T-cell (primary cell): ENCODE data around the gene UQCC5. TPM values are rescaled to one million over a fixed set of nuclear protein-coding genes. Genes with fewer than 3 reads are reported as not detected.

ENCODE experiments used
- ATAC-seq, 4 experiments: fragments of 200-7000 bp in 3 of 4; fragments of 150-1000 bp in 1 of 4; cut with Tn5 transposase; replicated peaks in 1 of 4; 1 replicate in 3 of 4; 2 replicates in 1 of 4; pipeline ENCODE4 v1.10.0; 2021; ENCODE audit warnings: moderate library complexity in 3 of 4, mild to moderate bottlenecking in 2 of 4, moderate number of reproducible peaks in 1 of 4
- CTCF ChIA-PET, 2 donors: fragments of 300-600 bp; sonication (Branson Sonifier 250); formaldehyde crosslinking; loops; one replicate each; lab custom pipeline; 2022; ENCODE audit warnings: antibody characterized with exemption in 2 of 2; lab: Charles Lee
- POLR2A ChIA-PET, 2 donors: fragments of 300-600 bp; sonication (Branson Sonifier 250); formaldehyde crosslinking; loops; one replicate each; lab custom pipeline; 2022; ENCODE audit warnings: antibody characterized with exemption in 2 of 2; lab: Charles Lee
- DNase-seq, 35 experiments: peaks; one replicate each; pipeline versions ENCODE4 v3.0.0 to v3.0.0-alpha.2; 2013 to 2023
- H3K27ac ChIP-seq: one replicate; pipeline ENCODE4 v1.5.1; 2013; ENCODE audit warnings: low read length
- H3K27me3 ChIP-seq, 2 experiments: replicated peaks in 1 of 2; 1 replicate in 1 of 2; 2 replicates in 1 of 2; pipeline versions ENCODE4 v1.6.1 to v1.7.0; 2013; ENCODE audit warnings: low read length in 1 of 2, mixed read lengths in 1 of 2; ENCODE audit not compliant: control insufficient read depth in 2 of 2, insufficient read depth in 2 of 2; ENCODE audit errors: extremely low read depth in 1 of 2
- H3K36me3 ChIP-seq, 2 donors: 1 replicate in 1 of 2; 2 replicates in 1 of 2; pipeline versions ENCODE4 v1.6.1 to v1.7.0; 2013; ENCODE audit warnings: low read length in 1 of 2; ENCODE audit not compliant: control insufficient read depth in 2 of 2, insufficient read depth in 1 of 2; ENCODE audit errors: extremely low read depth in 1 of 2
- H3K4me1 ChIP-seq, 2 experiments: 1 replicate in 1 of 2; 2 replicates in 1 of 2; pipeline versions ENCODE4 v1.6.1 to v1.7.0; 2013; ENCODE audit warnings: low read length in 2 of 2, mixed read lengths in 1 of 2; ENCODE audit not compliant: insufficient read depth in 2 of 2, control insufficient read depth in 1 of 2; ENCODE audit errors: extremely low read depth in 1 of 2
- H3K4me3 ChIP-seq, 2 donors: 1 replicate in 1 of 2; 2 replicates in 1 of 2; pipeline versions ENCODE4 v1.5.1 to v1.7.0; 2013; ENCODE audit warnings: mild to moderate bottlenecking in 2 of 2, low read length in 1 of 2, moderate library complexity in 1 of 2; ENCODE audit not compliant: control insufficient read depth in 1 of 2; ENCODE audit errors: extremely low read depth in 1 of 2
- H3K9me3 ChIP-seq: 2 replicates; pipeline ENCODE4 v1.7.0; 2013
- H3K27ac Mint-ChIP-seq, 2 donors: one replicate each; pipeline ENCODE4 v1.8.0; 2020 to 2021; ENCODE audit warnings: mild to moderate bottlenecking in 2 of 2, mixed read lengths in 2 of 2
- H3K27me3 Mint-ChIP-seq, 2 donors: one replicate each; pipeline ENCODE4 v1.8.0; 2021 to 2022; ENCODE audit warnings: mixed read lengths in 2 of 2
- H3K36me3 Mint-ChIP-seq: one replicate; pipeline ENCODE4 v1.8.0; 2021; ENCODE audit warnings: mixed read lengths
- H3K4me1 Mint-ChIP-seq, 3 donors: one replicate each; pipeline ENCODE4 v1.8.0; 2020 to 2022; ENCODE audit warnings: mixed read lengths in 3 of 3, mild to moderate bottlenecking in 1 of 3
- H3K4me3 Mint-ChIP-seq, 3 donors: one replicate each; pipeline ENCODE4 v1.8.0; 2020 to 2022; ENCODE audit warnings: mild to moderate bottlenecking in 3 of 3, mixed read lengths in 3 of 3, moderate library complexity in 3 of 3
- H3K9me3 Mint-ChIP-seq, 3 donors: one replicate each; pipeline ENCODE4 v1.8.0; 2020 to 2022; ENCODE audit warnings: mixed read lengths in 3 of 3
- WGBS: methylation state at CpG from one replicate; pipeline ENCODE4 v1.1.5; 2013; ENCODE audit warnings: missing lambda C conversion rate; ENCODE audit not compliant: insufficient coverage; 5-methylcytosine and 5-hydroxymethylcytosine counted together
- total RNA-seq, 35 experiments: library from RNA in 6 of 35; stranded (reverse) in 6 of 35; fragments of 120-200 nt in 1 of 35; gene quantifications; one replicate each; pipeline versions ENCODE4 v1.2.1 to v1.2.4 and lab custom pipeline; 2013 to 2026

The UQCC5 gene
- total RNA-seq, 5 donors from 2014 or later (not counting 1 experiment from before 2014, with no cell fraction given): 2.5 to 14.8 (median 9.8) TPM

GRCh38 chr3:52511509-52511908 lies 24.9 kb upstream of the UQCC5 start:
- Histone ChIP-seq H3K27me3 (peaks cover 0 to 2% of the 10 kb centered on the region in 2 experiments), H3K36me3 (no peaks in the 10 kb centered on the region), H3K9me3 (no peaks in the 10 kb centered on the region), H3K4me3 (no peak overlapping the region), H3K4me1 (no peaks in the 10 kb centered on the region), H3K27ac (no peak overlapping the region)
- no peak overlapping the region for H3K4me3 Mint-ChIP-seq
- no peaks in the 10 kb centered on the region for H3K4me1 Mint-ChIP-seq
- no peaks in the 10 kb centered on the region for H3K36me3 Mint-ChIP-seq
- ATAC-seq (no peak), DNase-seq (no peak)
- 90% methylated on average over 3 of the region's 7 CpGs for WGBS
- no peak overlapping the region for H3K27ac Mint-ChIP-seq
- no peaks in the 10 kb centered on the region for H3K9me3 Mint-ChIP-seq
- ChIA-PET POLR2A (no interaction called here), CTCF (no interaction called here)
- H3K27me3 Mint-ChIP-seq: no peaks in the 10 kb centered on the region

DNA sequence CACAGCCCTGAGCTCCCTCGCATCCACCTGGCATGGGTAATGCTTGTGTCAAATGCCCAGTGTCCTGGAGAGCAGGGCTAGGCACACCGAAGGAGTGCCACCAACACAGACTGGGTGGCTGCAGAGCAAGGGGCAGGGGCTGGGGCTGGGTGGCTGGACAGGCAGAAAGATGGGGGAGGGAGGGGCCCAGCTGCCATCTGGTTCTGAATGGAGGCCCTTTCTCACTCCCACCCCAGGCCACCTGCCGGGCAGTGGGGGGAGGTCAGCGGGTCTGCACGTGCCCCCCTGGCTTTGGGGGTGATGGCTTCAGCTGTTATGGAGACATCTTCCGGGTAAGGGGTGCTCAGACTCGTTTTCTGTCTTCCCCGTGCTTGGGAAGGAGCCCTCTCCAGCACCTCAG lies 24.3 kb upstream of the UQCC5 start:
- no peaks in the 10 kb centered on the region for H3K36me3 ChIP-seq
- ChIA-PET POLR2A (no interaction called here), CTCF (interaction anchor here in 1 of 2 donors (0.5 kb wide), 1 partner anchor 100 kb away, joined by 5 read pairs; no protein-coding TSS in a partner anchor)
- no peak overlapping the region for H3K27ac ChIP-seq
- H3K27me3 Mint-ChIP-seq: no peaks in the 10 kb centered on the region
- no peak overlapping the region for H3K27ac Mint-ChIP-seq
- H3K36me3 Mint-ChIP-seq: no peaks in the 10 kb centered on the region
- no peak overlapping the region for H3K4me3 ChIP-seq
- 86% methylated on average over 2 of the region's 8 CpGs for WGBS
- H3K9me3 ChIP-seq: no peaks in the 10 kb centered on the region
- H3K9me3 Mint-ChIP-seq: no peaks in the 10 kb centered on the region
- no peak overlapping the region for H3K4me3 Mint-ChIP-seq
- H3K4me1 ChIP-seq: no peaks in the 10 kb centered on the region
- peaks cover 0 to 2% of the 10 kb centered on the region in 2 experiments for H3K27me3 ChIP-seq
- H3K4me1 Mint-ChIP-seq: no peaks in the 10 kb centered on the region
- DNase-seq (no peak), ATAC-seq (no peak)

GRCh38 chr3:52512727-52513126 lies 23.7 kb upstream of the UQCC5 start:
- Histone ChIP-seq H3K27ac (no peak overlapping the region), H3K36me3 (no peaks in the 10 kb centered on the region), H3K27me3 (peaks cover 0 to 2% of the 10 kb centered on the region in 2 experiments), H3K4me1 (no peaks in the 10 kb centered on the region), H3K9me3 (no peaks in the 10 kb centered on the region), H3K4me3 (no peak overlapping the region)
- 81% methylated on average over 15 of the region's 17 CpGs for WGBS
- ChIA-PET POLR2A (no interaction called here), CTCF (no interaction called here)
- H3K27me3 Mint-ChIP-seq: no peaks in the 10 kb centered on the region
- H3K4me1 Mint-ChIP-seq: no peaks in the 10 kb centered on the region
- ATAC-seq: no peak
- no peak for DNase-seq
- no peaks in the 10 kb centered on the region for H3K9me3 Mint-ChIP-seq
- H3K27ac Mint-ChIP-seq: no peak overlapping the region
- H3K36me3 Mint-ChIP-seq: no peaks in the 10 kb centered on the region
- no peak overlapping the region for H3K4me3 Mint-ChIP-seq

- H3K9me3 Mint-ChIP-seq: no peaks in the 10 kb centered on the region
- WGBS: 89% methylated on average over 7 of the region's 7 CpGs
- CTCF ChIA-PET: no interaction called here
Measured at GRCh38 chr3:52513281-52513680, 23.1 kb upstream of the UQCC5 start.

GRCh38 chr3:52514576-52514975 lies 21.8 kb upstream of the UQCC5 start:
- no peak overlapping the region for H3K27ac Mint-ChIP-seq
- H3K4me3 ChIP-seq: no peak overlapping the region
- ATAC-seq: no peak

More at GRCh38 chr3:52513281-52513680, 23.1 kb upstream of the UQCC5 start:
- ATAC-seq (no peak), DNase-seq (no peak)
- no peak overlapping the region for H3K4me3 Mint-ChIP-seq
- no peak overlapping the region for H3K4me3 ChIP-seq
- no peak overlapping the region for H3K27ac ChIP-seq
- no peaks in the 10 kb centered on the region for H3K27me3 Mint-ChIP-seq
- no peaks in the 10 kb centered on the region for H3K36me3 ChIP-seq
- no peaks in the 10 kb centered on the region for H3K9me3 ChIP-seq
- H3K27me3 ChIP-seq: peaks cover 0 to 2% of the 10 kb centered on the region in 2 experiments
- no peaks in the 10 kb centered on the region for H3K36me3 Mint-ChIP-seq
- H3K4me1 ChIP-seq: no peaks in the 10 kb centered on the region
- POLR2A ChIA-PET: no interaction called here
- H3K27ac Mint-ChIP-seq: no peak overlapping the region
- H3K4me1 Mint-ChIP-seq: no peaks in the 10 kb centered on the region

GRCh38 chr3:52515192-52515591 lies 21.2 kb upstream of the UQCC5 start:
- Histone ChIP-seq H3K9me3 (no peaks in the 10 kb centered on the region), H3K36me3 (no peaks in the 10 kb centered on the region), H3K4me3 (no peak overlapping the region), H3K27ac (no peak overlapping the region), H3K4me1 (no peaks in the 10 kb centered on the region), H3K27me3 (no peaks in the 10 kb centered on the region)
- no peaks in the 10 kb centered on the region for H3K36me3 Mint-ChIP-seq
- CTCF ChIA-PET: no interaction called here
- H3K4me1 Mint-ChIP-seq: no peaks in the 10 kb centered on the region
- no peak overlapping the region for H3K4me3 Mint-ChIP-seq
- ATAC-seq (no peak), DNase-seq (no peak)
- POLR2A ChIA-PET: no interaction called here
- H3K27ac Mint-ChIP-seq: no peak overlapping the region
- H3K27me3 Mint-ChIP-seq: no peaks in the 10 kb centered on the region
- WGBS: 88% methylated on average over 4 of the region's 6 CpGs
- H3K9me3 Mint-ChIP-seq: no peaks in the 10 kb centered on the region

More at GRCh38 chr3:52514576-52514975, 21.8 kb upstream of the UQCC5 start:
- Mint-ChIP-seq H3K27me3 (no peaks in the 10 kb centered on the region), H3K9me3 (no peaks in the 10 kb centered on the region), H3K4me1 (no peaks in the 10 kb centered on the region), H3K36me3 (no peaks in the 10 kb centered on the region), H3K4me3 (no peak overlapping the region)
- WGBS: 73% methylated on average over 10 of the region's 11 CpGs
- peaks cover 0 to 2% of the 10 kb centered on the region in 2 experiments for H3K27me3 ChIP-seq
- H3K4me1 ChIP-seq: no peaks in the 10 kb centered on the region
- ChIA-PET POLR2A (no interaction called here), CTCF (no interaction called here)
- H3K27ac ChIP-seq: no peak overlapping the region
- no peak for DNase-seq
- no peaks in the 10 kb centered on the region for H3K36me3 ChIP-seq
- no peaks in the 10 kb centered on the region for H3K9me3 ChIP-seq
